ENCODE measurements around the gene ONECUT1. TPM values are rescaled to one million over a fixed set of nuclear protein-coding genes. Genes with fewer than 3 reads are reported as not detected.

The ONECUT1 gene
- total and polyA plus RNA-seq, 2 donors from 2014 or later = not detected

DNA sequence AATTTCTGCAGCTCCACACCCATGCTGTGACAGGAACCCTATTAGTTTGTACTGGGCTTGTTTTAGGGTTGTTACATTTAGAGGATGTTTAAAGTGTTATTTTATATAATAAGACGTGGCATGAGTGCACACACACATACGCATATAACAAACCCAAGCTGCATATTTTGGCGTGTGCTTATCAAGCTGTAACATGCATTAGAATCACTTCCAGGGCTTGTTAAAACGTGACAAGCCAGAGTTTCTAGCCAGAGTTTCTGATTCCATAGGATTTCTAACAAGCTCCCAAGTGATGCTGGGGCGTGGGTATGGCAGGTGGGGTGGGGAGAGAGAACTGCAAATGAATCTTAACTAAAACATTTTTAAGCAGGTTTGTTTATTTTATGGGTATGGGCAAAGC is 17.4 kb downstream of the ONECUT1 start:
- Histone ChIP-seq H3K27ac (ENCODE audit: low read depth in 2 of 2, low read length in 2 of 2) (no peak overlapping the region), H3K9ac (ENCODE audit: low read length in 3 of 3) (no peak overlapping the region), H3K4me3 (ENCODE audit: low read length in 3 of 3) (no peak overlapping the region), H3K4me1 (ENCODE audit: control insufficient read depth in 2 of 3, insufficient read depth in 2 of 3, low read depth in 1 of 3, low read length in 3 of 3) (no peaks in the 10 kb centered on the region), H3K9me3 (ENCODE audit: control insufficient read depth in 2 of 3, insufficient read depth in 1 of 3, low read length in 3 of 3) (no peaks in the 10 kb centered on the region), H3K36me3 (ENCODE audit: control insufficient read depth in 2 of 3, insufficient read depth in 3 of 3, low read length in 3 of 3) (no peaks in the 10 kb centered on the region), H3K27me3 (ENCODE audit: control insufficient read depth, insufficient read depth, low read length) (no peaks in the 10 kb centered on the region)
- no peak for FAIRE-seq
- intact Hi-C loops (cut with DNase I) = no loop called here
- DNase-seq = no peak
- TF ChIP-seq, protein P1, sequence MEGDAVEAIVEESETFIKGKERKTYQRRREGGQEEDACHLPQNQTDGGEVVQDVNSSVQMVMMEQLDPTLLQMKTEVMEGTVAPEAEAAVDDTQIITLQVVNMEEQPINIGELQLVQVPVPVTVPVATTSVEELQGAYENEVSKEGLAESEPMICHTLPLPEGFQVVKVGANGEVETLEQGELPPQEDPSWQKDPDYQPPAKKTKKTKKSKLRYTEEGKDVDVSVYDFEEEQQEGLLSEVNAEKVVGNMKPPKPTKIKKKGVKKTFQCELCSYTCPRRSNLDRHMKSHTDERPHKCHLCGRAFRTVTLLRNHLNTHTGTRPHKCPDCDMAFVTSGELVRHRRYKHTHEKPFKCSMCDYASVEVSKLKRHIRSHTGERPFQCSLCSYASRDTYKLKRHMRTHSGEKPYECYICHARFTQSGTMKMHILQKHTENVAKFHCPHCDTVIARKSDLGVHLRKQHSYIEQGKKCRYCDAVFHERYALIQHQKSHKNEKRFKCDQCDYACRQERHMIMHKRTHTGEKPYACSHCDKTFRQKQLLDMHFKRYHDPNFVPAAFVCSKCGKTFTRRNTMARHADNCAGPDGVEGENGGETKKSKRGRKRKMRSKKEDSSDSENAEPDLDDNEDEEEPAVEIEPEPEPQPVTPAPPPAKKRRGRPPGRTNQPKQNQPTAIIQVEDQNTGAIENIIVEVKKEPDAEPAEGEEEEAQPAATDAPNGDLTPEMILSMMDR (IDR thresholded peaks at IDR 0.05; ENCODE audit: borderline replicate concordance, extremely low read depth, insufficient read depth) = no peak

DNA sequence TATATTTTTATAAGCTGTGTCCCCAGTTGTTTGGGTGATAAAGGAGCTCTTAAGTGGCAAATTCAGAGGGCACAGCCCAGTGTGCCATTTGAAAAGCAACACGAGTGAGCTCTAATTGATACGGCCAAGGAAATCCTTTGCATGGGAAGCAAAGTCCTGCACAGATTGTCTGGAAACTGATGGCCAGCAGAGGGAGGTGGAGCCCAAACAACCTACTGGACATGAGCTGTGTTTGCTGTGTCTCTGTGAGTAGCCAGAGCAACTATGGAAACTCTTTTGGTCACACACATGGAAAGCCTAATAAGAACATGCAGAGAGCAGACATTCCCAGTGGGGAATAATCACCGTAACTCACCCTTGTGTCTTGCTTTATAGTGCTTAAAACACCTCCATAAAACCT is 24.4 kb downstream of the ONECUT1 start:
- Histone ChIP-seq H3K9me3 (ENCODE audit: control insufficient read depth in 2 of 3, insufficient read depth in 1 of 3, low read length in 3 of 3) (no peaks in the 10 kb centered on the region), H3K36me3 (ENCODE audit: control insufficient read depth in 2 of 3, insufficient read depth in 3 of 3, low read length in 3 of 3) (no peaks in the 10 kb centered on the region), H3K27ac (ENCODE audit: low read depth in 2 of 2, low read length in 2 of 2) (no peak overlapping the region), H3K4me1 (ENCODE audit: control insufficient read depth in 2 of 3, insufficient read depth in 2 of 3, low read depth in 1 of 3, low read length in 3 of 3) (no peaks in the 10 kb centered on the region), H3K9ac (ENCODE audit: low read length in 3 of 3) (no peak overlapping the region), H3K4me3 (ENCODE audit: low read length in 3 of 3) (no peak overlapping the region), H3K27me3 (ENCODE audit: control insufficient read depth, insufficient read depth, low read length) (no peaks in the 10 kb centered on the region)
- intact Hi-C loops (cut with DNase I) = no loop called here
- FAIRE-seq = no peak
- no peak for DNase-seq
- TF ChIP-seq, protein P1 (IDR thresholded peaks at IDR 0.05; ENCODE audit: borderline replicate concordance, extremely low read depth, insufficient read depth) = no peak

DNA sequence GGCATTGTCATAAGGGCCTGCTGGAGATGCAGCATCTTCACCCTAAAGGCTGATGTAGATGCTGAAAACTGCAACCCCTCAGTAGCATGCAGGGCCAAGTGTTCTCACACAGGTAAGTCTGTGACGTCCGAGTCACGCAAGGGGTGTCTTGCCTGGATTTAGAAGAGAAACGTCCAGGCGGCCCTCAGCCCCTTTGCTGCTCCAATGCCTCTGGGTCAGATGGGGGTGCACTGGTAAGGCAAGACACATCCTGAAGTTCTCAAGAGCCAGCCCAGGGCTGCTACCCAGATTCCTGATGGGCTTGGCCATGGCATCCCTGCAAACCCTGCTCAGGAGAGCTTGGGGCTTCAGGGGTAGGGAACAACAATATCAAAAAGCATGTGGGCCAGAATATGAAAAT is 25.4 kb downstream of the ONECUT1 start:
- Histone ChIP-seq H3K9ac (ENCODE audit: low read length in 3 of 3) (no peak overlapping the region), H3K9me3 (ENCODE audit: control insufficient read depth in 2 of 3, insufficient read depth in 1 of 3, low read length in 3 of 3) (no peaks in the 10 kb centered on the region), H3K4me1 (ENCODE audit: control insufficient read depth in 2 of 3, insufficient read depth in 2 of 3, low read depth in 1 of 3, low read length in 3 of 3) (no peaks in the 10 kb centered on the region), H3K4me3 (ENCODE audit: low read length in 3 of 3) (no peak overlapping the region), H3K27ac (ENCODE audit: low read depth in 2 of 2, low read length in 2 of 2) (no peak overlapping the region), H3K36me3 (ENCODE audit: control insufficient read depth in 2 of 3, insufficient read depth in 3 of 3, low read length in 3 of 3) (no peaks in the 10 kb centered on the region), H3K27me3 (ENCODE audit: control insufficient read depth, insufficient read depth, low read length) (no peaks in the 10 kb centered on the region)
- no peak for FAIRE-seq
- DNase-seq = no peak
- TF ChIP-seq, protein P1 (IDR thresholded peaks at IDR 0.05; ENCODE audit: borderline replicate concordance, extremely low read depth, insufficient read depth) = no peak
- intact Hi-C loops (cut with DNase I) = no loop called here

DNA sequence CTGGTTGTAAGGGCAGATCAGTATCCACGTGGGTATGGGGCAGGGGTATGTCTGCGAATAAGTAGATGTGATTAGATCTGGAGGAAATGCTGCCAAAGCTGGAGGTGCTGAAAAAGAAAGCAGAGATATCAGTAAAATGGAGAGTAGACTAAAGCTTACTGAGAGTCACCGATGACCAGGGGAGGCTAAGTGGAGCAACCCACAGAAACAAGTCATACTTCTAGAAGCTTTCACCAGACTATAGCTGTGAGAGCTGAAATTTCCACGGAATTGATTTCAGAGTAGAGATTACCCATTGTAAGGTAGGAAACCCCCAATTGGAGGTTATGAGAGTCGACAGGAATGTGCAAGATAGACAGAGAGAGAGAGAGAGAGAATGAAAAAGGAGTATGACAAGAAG is 27.5 kb downstream of the ONECUT1 start:
- no peak overlapping the region for H3K4me3 ChIP-seq (ENCODE audit: low read length in 3 of 3)
- no peak overlapping the region for H3K9ac ChIP-seq (ENCODE audit: low read length in 3 of 3)
- H3K27ac ChIP-seq (ENCODE audit: low read depth in 2 of 2, low read length in 2 of 2) = no peak overlapping the region
- intact Hi-C loops (cut with DNase I) = no loop called here
- no peaks in the 10 kb centered on the region for H3K4me1 ChIP-seq (ENCODE audit: control insufficient read depth in 2 of 3, insufficient read depth in 2 of 3, low read depth in 1 of 3, low read length in 3 of 3)
- no peaks in the 10 kb centered on the region for H3K36me3 ChIP-seq (ENCODE audit: control insufficient read depth in 2 of 3, insufficient read depth in 3 of 3, low read length in 3 of 3)
- DNase-seq (no peak), FAIRE-seq (no peak)
- H3K27me3 ChIP-seq (ENCODE audit: control insufficient read depth, insufficient read depth, low read length) = no peaks in the 10 kb centered on the region
- H3K9me3 ChIP-seq (ENCODE audit: control insufficient read depth in 2 of 3, insufficient read depth in 1 of 3, low read length in 3 of 3) = no peaks in the 10 kb centered on the region
- TF ChIP-seq, protein P1 (IDR thresholded peaks at IDR 0.05; ENCODE audit: borderline replicate concordance, extremely low read depth, insufficient read depth) = no peak

All from kidney (tissue), 14 donors.